Activated CD4-positive, alpha-beta T cell treated with anti-CD3 and anti-CD28 coated beads, Interleukin-2, amount 50 U/mL, for 48 hours (primary cell): ENCODE data around the gene PTPDC1.
"Not testable (repeated sequence)": the region's sequence is repeated elsewhere in the genome, so short reads cannot be mapped to it uniquely, and the experiment has no call there.

Experiments used
- DNase-seq, 2 experiments: peaks; one replicate each; pipeline ENCODE4 v3.0.0-alpha.2; 2020

The PTPDC1 gene

GRCh38 chr9:94096819-94097577, 12.7 kb downstream of the PTPDC1 start:
- DNase-seq, result no peak

GRCh38 chr9:94097788-94098414, 13.6 kb downstream of the PTPDC1 start:
- no peak for DNase-seq

- DNase-seq, result no peak
These were observed 16.1 kb downstream of the PTPDC1 start for GRCh38 chr9:94100152-94100879.

- no peak for DNase-seq
These were observed 17.0 kb downstream of the PTPDC1 start for GRCh38 chr9:94101162-94101853.

GRCh38 chr9:94108584-94108983, 24.3 kb downstream of the PTPDC1 start:
- DNase-seq, result no peak

- no peak for DNase-seq
These were observed 26.6 kb downstream of the PTPDC1 start for GRCh38 chr9:94110821-94111252.

GRCh38 chr9:94111446-94111845, 27.2 kb downstream of the PTPDC1 start:
- no peak for DNase-seq

GRCh38 chr9:94112716-94113465, 28.6 kb downstream of the PTPDC1 start:
- DNase-seq, result no peak

- not testable (repeated sequence) for DNase-seq
These were observed 35.8 kb downstream of the PTPDC1 start for GRCh38 chr9:94120088-94120487.

- DNase-seq, result no peak
These were observed 36.7 kb downstream of the PTPDC1 start for GRCh38 chr9:94120854-94121376.

- DNase-seq, result no peak
These were observed 42.6 kb downstream of the PTPDC1 start for GRCh38 chr9:94126844-94127243.

- DNase-seq, result no peak
These were observed 43.5 kb downstream of the PTPDC1 start for GRCh38 chr9:94127806-94128205.

GRCh38 chr9:94128580-94128979, 44.3 kb downstream of the PTPDC1 start:
- DNase-seq, result no peak

GRCh38 chr9:94134629-94135028, 50.4 kb downstream of the PTPDC1 start:
- no peak for DNase-seq

GRCh38 chr9:94135222-94135621, 51.0 kb downstream of the PTPDC1 start:
- DNase-seq, result no peak

- no peak for DNase-seq
These were observed 55.6 kb downstream of the PTPDC1 start for GRCh38 chr9:94139672-94140417.

GRCh38 chr9:94140418-94140780, 56.1 kb downstream of the PTPDC1 start:
- no peak for DNase-seq

- no peak for DNase-seq
These were observed 56.8 kb downstream of the PTPDC1 start for GRCh38 chr9:94140791-94141790.

GRCh38 chr9:94142353-94142752, 58.1 kb downstream of the PTPDC1 start:
- DNase-seq, result no peak

- no peak for DNase-seq
These were observed 60.1 kb downstream of the PTPDC1 start for GRCh38 chr9:94144394-94144793.
